GM23338 (cell line): ENCODE data around the gene AHNAK.

Source experiments
- EZH2 ChIP-seq: fragments of 200-600 bp; sonication (generic); IDR thresholded peaks from one replicate; pipeline ENCODE4 v1.8.0; 2017; ENCODE audit warnings: antibody characterized with exemption, mild to moderate bottlenecking, low read depth; ENCODE audit not compliant: unreplicated experiment
- JUNB ChIP-seq: IDR thresholded peaks from one replicate; pipeline ENCODE4 v1.6.1; 2016; ENCODE audit warnings: antibody characterized with exemption; ENCODE audit not compliant: unreplicated experiment
- POLR2AphosphoS5 ChIP-seq: IDR thresholded peaks from 2 replicates; pipeline ENCODE4 v1.6.1; 2016; ENCODE audit warnings: antibody characterized with exemption, low read depth
- TF ChIP-seq, protein P1 (sequence below), 2 experiments: fragments of 200-600 bp in 1 of 2; sonication (generic) in 1 of 2; conservative IDR thresholded peaks; 2 replicates each; pipeline versions ENCODE4 v1.5.1 to v1.6.1; 2016 to 2017; ENCODE audit warnings: antibody characterized with exemption in 2 of 2, low read depth in 2 of 2, mild to moderate bottlenecking in 2 of 2, moderate library complexity in 1 of 2
- TF ChIP-seq, protein P2 (sequence below): IDR thresholded peaks from one replicate; pipeline ENCODE4 v1.6.1; 2018; ENCODE audit warnings: antibody characterized with exemption; ENCODE audit not compliant: unreplicated experiment
- TF ChIP-seq, protein P3 (sequence below): IDR thresholded peaks from 2 replicates; pipeline ENCODE4 v1.6.1; 2016; ENCODE audit warnings: antibody characterized with exemption

DNA sequence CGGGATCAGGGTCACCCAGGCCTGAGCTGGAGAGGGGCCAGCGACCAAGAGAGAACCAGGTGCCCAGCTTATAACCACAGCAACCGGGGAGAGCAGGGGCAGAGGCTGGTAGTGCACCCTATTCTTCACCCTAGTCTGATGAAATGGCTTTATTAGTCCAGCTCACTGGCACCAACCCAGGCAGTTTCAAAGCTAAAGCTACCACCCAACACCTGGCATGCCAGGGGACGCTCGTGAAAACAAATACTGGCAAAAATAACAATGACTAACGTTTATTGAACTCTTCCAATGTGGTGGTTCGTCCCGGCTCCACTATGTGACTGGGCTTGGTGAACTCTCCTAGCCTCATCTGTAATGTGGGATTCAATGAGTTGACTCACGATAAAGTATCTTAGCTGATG, 97.2 kb downstream of the AHNAK start:
- TF ChIP-seq, protein P1, sequence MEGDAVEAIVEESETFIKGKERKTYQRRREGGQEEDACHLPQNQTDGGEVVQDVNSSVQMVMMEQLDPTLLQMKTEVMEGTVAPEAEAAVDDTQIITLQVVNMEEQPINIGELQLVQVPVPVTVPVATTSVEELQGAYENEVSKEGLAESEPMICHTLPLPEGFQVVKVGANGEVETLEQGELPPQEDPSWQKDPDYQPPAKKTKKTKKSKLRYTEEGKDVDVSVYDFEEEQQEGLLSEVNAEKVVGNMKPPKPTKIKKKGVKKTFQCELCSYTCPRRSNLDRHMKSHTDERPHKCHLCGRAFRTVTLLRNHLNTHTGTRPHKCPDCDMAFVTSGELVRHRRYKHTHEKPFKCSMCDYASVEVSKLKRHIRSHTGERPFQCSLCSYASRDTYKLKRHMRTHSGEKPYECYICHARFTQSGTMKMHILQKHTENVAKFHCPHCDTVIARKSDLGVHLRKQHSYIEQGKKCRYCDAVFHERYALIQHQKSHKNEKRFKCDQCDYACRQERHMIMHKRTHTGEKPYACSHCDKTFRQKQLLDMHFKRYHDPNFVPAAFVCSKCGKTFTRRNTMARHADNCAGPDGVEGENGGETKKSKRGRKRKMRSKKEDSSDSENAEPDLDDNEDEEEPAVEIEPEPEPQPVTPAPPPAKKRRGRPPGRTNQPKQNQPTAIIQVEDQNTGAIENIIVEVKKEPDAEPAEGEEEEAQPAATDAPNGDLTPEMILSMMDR (conservative IDR thresholded peaks at IDR 0.05; ENCODE audit: low read depth in 2 of 2) = no peak
- TF ChIP-seq JUNB (no peak), POLR2AphosphoS5 (no peak), EZH2 (no peak)
- TF ChIP-seq, protein P2, sequence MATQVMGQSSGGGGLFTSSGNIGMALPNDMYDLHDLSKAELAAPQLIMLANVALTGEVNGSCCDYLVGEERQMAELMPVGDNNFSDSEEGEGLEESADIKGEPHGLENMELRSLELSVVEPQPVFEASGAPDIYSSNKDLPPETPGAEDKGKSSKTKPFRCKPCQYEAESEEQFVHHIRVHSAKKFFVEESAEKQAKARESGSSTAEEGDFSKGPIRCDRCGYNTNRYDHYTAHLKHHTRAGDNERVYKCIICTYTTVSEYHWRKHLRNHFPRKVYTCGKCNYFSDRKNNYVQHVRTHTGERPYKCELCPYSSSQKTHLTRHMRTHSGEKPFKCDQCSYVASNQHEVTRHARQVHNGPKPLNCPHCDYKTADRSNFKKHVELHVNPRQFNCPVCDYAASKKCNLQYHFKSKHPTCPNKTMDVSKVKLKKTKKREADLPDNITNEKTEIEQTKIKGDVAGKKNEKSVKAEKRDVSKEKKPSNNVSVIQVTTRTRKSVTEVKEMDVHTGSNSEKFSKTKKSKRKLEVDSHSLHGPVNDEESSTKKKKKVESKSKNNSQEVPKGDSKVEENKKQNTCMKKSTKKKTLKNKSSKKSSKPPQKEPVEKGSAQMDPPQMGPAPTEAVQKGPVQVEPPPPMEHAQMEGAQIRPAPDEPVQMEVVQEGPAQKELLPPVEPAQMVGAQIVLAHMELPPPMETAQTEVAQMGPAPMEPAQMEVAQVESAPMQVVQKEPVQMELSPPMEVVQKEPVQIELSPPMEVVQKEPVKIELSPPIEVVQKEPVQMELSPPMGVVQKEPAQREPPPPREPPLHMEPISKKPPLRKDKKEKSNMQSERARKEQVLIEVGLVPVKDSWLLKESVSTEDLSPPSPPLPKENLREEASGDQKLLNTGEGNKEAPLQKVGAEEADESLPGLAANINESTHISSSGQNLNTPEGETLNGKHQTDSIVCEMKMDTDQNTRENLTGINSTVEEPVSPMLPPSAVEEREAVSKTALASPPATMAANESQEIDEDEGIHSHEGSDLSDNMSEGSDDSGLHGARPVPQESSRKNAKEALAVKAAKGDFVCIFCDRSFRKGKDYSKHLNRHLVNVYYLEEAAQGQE = no peak
- TF ChIP-seq, protein P3, sequence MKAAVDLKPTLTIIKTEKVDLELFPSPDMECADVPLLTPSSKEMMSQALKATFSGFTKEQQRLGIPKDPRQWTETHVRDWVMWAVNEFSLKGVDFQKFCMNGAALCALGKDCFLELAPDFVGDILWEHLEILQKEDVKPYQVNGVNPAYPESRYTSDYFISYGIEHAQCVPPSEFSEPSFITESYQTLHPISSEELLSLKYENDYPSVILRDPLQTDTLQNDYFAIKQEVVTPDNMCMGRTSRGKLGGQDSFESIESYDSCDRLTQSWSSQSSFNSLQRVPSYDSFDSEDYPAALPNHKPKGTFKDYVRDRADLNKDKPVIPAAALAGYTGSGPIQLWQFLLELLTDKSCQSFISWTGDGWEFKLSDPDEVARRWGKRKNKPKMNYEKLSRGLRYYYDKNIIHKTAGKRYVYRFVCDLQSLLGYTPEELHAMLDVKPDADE = no peak
